HG03095 (cell line): ENCODE data around the gene FGF4.

ENCODE experiments used
- ATAC-seq: cut with Tn5 transposase; IDR thresholded peaks from one replicate; pipeline ENCODE4 v1.9.1; 2021; ENCODE audit warnings: moderate library complexity; ENCODE audit not compliant: unreplicated experiment

The FGF4 gene

GRCh38 chr11:69729252-69729651 is 45.9 kb downstream of the FGF4 start:
- no peak for ATAC-seq

DNA sequence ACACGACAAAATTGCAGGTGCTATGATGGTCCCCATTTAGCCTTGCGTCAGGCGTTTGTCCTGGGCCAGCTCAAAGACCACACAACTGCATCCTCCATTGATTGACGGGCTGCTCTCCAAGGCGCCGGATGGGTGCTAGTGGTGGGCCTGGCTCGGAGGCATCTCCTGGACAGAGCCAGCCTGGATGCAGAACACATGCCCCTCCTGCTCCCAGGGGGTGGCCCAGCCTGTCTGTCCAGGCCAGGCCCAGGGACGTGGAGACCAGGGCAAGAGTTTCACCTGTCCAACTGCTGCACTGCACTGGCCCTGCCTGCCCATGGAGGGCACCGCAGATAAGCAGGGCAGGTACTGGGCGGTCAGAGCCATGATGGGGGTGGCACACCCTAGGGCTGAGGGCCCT is 47.9 kb downstream of the FGF4 start:
- no peak for ATAC-seq

- no peak for ATAC-seq
These were observed 48.7 kb downstream of the FGF4 start for GRCh38 chr11:69726481-69726880.

- ATAC-seq, result no peak
These were observed 49.1 kb downstream of the FGF4 start for GRCh38 chr11:69726019-69726418.

DNA sequence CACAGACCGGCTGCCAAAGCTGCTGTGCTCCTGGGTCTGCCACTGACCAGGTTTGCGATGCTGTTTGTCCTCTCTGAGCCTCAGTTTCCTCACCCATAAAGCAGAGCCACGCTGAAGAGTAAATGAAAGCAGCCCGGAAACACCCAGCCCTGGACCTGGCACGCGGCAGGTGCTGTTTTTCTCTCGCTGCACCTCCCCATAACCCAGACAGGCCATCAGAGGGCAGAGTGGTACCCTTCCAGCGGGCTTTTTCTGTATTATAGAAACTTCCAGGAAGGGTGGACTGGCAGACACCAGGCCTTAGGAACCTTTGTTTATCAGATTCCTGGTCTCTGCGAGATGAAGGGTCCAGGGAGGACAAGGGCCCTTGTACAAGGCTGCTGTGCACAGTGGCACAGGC is 53.4 kb downstream of the FGF4 start:
- no peak for ATAC-seq

DNA sequence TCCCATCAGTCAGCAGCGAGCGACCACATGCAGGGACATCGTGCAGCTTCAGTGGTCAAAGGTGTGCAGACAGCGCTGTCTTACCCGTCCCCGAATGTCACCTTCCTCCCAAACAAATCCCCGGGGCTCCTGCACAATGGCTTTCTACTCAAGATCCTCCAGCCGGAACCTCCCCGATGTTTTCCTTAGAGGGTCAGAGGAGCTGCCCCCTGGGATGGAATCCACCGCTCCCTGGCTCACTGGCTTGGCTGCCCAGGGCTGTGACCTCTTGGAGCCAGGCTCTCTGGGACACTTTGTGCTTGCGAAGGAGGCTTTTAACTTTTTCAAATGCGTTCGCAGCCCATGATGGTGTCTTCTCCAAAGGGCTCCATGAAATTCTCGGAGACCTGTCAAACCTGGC is 54.0 kb downstream of the FGF4 start:
- ATAC-seq, result no peak
